Measurements from ENCODE around the gene MOCOS. TPM values are rescaled to one million over a fixed set of nuclear protein-coding genes. Genes with fewer than 3 reads are reported as not detected.

MOCOS gene
- total and polyA plus RNA-seq, 2 of the 13 experiments (the other 11 are each of a cell fraction or from before 2014, with no cell fraction given) = 7.7 to 15.4 TPM

DNA sequence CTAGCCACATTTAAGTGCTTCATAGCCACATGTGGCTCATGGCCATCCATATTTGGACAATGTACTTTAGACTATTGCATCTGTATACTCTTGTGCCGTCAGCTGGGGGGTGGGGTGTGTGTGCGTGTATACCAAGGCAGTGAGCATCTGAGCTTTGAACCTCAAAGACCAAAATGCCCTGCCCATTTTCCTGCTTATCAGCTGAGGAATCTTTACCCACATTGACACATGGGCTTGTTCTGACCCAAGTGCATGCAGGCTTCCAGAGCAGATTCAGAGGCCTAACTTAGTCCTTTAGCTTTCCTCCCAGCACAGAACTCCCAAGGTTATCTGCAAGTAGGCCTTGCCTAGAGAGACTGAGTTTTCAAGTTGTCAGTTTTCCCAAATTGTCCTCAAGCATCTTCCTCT is 11.1 kb upstream of the MOCOS start (continued):
- TF ChIP-seq NCOR1 (IDR thresholded peaks at IDR 0.05; ENCODE audit: borderline replicate concordance, low read length) = peak; percentile 99
- TF ChIP-seq ZBTB38 (CRISPR knock-in tag; IDR thresholded peaks at IDR 0.05) = no peak
- TF ChIP-seq USF2 (IDR thresholded peaks at IDR 0.05; ENCODE audit: low read depth, low read length) = no peak
- TF ChIP-seq USF2 (CRISPR knock-in tag; IDR thresholded peaks at IDR 0.05; ENCODE audit: borderline replicate concordance) = peak; percentile 90; the same call in 1 of the 2 replicates
- TF ChIP-seq MTA3 (CRISPR knock-in tag; IDR thresholded peaks at IDR 0.05) = no peak
- TF ChIP-seq, protein P1, sequence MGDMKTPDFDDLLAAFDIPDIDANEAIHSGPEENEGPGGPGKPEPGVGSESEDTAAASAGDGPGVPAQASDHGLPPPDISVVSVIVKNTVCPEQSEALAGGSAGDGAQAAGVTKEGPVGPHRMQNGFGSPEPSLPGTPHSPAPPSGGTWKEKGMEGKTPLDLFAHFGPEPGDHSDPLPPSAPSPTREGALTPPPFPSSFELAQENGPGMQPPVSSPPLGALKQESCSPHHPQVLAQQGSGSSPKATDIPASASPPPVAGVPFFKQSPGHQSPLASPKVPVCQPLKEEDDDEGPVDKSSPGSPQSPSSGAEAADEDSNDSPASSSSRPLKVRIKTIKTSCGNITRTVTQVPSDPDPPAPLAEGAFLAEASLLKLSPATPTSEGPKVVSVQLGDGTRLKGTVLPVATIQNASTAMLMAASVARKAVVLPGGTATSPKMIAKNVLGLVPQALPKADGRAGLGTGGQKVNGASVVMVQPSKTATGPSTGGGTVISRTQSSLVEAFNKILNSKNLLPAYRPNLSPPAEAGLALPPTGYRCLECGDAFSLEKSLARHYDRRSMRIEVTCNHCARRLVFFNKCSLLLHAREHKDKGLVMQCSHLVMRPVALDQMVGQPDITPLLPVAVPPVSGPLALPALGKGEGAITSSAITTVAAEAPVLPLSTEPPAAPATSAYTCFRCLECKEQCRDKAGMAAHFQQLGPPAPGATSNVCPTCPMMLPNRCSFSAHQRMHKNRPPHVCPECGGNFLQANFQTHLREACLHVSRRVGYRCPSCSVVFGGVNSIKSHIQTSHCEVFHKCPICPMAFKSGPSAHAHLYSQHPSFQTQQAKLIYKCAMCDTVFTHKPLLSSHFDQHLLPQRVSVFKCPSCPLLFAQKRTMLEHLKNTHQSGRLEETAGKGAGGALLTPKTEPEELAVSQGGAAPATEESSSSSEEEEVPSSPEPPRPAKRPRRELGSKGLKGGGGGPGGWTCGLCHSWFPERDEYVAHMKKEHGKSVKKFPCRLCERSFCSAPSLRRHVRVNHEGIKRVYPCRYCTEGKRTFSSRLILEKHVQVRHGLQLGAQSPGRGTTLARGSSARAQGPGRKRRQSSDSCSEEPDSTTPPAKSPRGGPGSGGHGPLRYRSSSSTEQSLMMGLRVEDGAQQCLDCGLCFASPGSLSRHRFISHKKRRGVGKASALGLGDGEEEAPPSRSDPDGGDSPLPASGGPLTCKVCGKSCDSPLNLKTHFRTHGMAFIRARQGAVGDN (CRISPR knock-in tag; IDR thresholded peaks at IDR 0.05) = peak; percentile 14; the same call in 1 of the 2 replicates
- TF ChIP-seq YEATS4 (CRISPR knock-in tag; IDR thresholded peaks at IDR 0.05; ENCODE audit: borderline replicate concordance) = peak; percentile 79; the same call in 1 of the 2 replicates
- TF ChIP-seq SOX5 (CRISPR knock-in tag; IDR thresholded peaks at IDR 0.05; ENCODE audit: borderline replicate concordance) = peak; percentile 85
- TF ChIP-seq ELF4 (CRISPR knock-in tag; IDR thresholded peaks at IDR 0.05; ENCODE audit: borderline replicate concordance) = no peak
- no peak for TF ChIP-seq SMYD3 (CRISPR knock-in tag; IDR thresholded peaks at IDR 0.05)
- TF ChIP-seq MYPOP (CRISPR knock-in tag; IDR thresholded peaks at IDR 0.05) = peak; percentile 59; the same call in 1 of the 2 replicates
- TF ChIP-seq EHMT2 (IDR thresholded peaks at IDR 0.05; ENCODE audit: borderline replicate concordance, low read depth, low read length) = peak; percentile 86; the same call in 1 of the 2 replicates
- peak; percentile 97 for TF ChIP-seq KDM6A (CRISPR knock-in tag; IDR thresholded peaks at IDR 0.05; ENCODE audit: low read depth)
- TF ChIP-seq ZFYVE20 (CRISPR knock-in tag; IDR thresholded peaks at IDR 0.05; ENCODE audit: borderline replicate concordance, low read depth) = no peak
- peak; percentile 94; the same call in 1 of the 2 replicates for TF ChIP-seq CBX5 (CRISPR knock-in tag; IDR thresholded peaks at IDR 0.05; ENCODE audit: borderline replicate concordance)
- TF ChIP-seq, protein P2, sequence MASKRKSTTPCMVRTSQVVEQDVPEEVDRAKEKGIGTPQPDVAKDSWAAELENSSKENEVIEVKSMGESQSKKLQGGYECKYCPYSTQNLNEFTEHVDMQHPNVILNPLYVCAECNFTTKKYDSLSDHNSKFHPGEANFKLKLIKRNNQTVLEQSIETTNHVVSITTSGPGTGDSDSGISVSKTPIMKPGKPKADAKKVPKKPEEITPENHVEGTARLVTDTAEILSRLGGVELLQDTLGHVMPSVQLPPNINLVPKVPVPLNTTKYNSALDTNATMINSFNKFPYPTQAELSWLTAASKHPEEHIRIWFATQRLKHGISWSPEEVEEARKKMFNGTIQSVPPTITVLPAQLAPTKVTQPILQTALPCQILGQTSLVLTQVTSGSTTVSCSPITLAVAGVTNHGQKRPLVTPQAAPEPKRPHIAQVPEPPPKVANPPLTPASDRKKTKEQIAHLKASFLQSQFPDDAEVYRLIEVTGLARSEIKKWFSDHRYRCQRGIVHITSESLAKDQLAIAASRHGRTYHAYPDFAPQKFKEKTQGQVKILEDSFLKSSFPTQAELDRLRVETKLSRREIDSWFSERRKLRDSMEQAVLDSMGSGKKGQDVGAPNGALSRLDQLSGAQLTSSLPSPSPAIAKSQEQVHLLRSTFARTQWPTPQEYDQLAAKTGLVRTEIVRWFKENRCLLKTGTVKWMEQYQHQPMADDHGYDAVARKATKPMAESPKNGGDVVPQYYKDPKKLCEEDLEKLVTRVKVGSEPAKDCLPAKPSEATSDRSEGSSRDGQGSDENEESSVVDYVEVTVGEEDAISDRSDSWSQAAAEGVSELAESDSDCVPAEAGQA (IDR thresholded peaks at IDR 0.05; ENCODE audit: low read depth) = peak; percentile 56; the same call in 1 of the 2 replicates
- TF ChIP-seq, protein P2 (CRISPR knock-in tag; IDR thresholded peaks at IDR 0.05; ENCODE audit: borderline replicate concordance) = no peak
